SK-N-SH (cell line): Measurements from ENCODE around the gene H2AZ2.

Experiments
- MEF2A ChIP-seq: IDR thresholded peaks from 2 replicates; pipeline ENCODE4 v1.4.0; 2012; ENCODE audit warnings: low read depth, borderline replicate concordance
- SIN3A ChIP-seq: IDR thresholded peaks from 2 replicates; pipeline ENCODE4 v1.6.1; 2012; ENCODE audit warnings: low read depth, mild to moderate bottlenecking, low read length, moderate library complexity, borderline replicate concordance

GRCh38 chr7:44838751-44839150 is 9.1 kb downstream of the H2AZ2 start:
- TF ChIP-seq SIN3A (no peak), MEF2A (no peak)
